NB4 (cell line): ENCODE data around the gene HMCES.

Source experiments
- MYC ChIP-seq: IDR thresholded peaks from 2 replicates; pipeline ENCODE4 v1.6.1; 2011; ENCODE audit warnings: low read depth, low read length
- POLR2A ChIP-seq: IDR thresholded peaks from 2 replicates; pipeline ENCODE4 v1.6.1; 2011; ENCODE audit warnings: mild to moderate bottlenecking; ENCODE audit not compliant: insufficient read length; ENCODE audit errors: extremely low read depth
- TF ChIP-seq, protein P1 (sequence below): IDR thresholded peaks from 2 replicates; pipeline ENCODE4 v1.6.1; 2011; ENCODE audit warnings: low read depth, low read length
- TF ChIP-seq, protein P2 (sequence below): IDR thresholded peaks from one replicate; pipeline ENCODE4 v1.5.1; 2012; ENCODE audit warnings: low read depth, low read length

DNA sequence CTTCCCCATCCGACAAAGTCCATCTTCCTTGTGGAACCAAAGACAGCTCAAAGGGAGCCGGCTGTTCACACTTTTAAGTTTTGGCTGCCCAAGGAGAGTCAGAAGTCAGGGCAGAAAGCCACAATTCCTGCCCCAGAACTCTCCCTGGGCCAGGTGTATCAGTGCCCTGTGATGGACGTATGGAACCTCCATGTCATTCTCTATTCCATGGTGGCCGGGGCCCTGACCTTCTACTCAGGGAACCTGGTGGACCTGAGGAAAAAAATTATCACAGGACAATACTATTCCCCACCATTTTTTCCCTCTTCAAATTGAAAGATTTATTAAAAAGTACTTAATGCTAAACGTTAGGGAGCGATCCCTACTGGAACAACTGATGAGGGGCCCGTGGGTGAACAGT lies 66.6 kb downstream of the HMCES start:
- TF ChIP-seq, protein P1, sequence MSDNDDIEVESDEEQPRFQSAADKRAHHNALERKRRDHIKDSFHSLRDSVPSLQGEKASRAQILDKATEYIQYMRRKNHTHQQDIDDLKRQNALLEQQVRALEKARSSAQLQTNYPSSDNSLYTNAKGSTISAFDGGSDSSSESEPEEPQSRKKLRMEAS, result no peak
- TF ChIP-seq, protein P2, sequence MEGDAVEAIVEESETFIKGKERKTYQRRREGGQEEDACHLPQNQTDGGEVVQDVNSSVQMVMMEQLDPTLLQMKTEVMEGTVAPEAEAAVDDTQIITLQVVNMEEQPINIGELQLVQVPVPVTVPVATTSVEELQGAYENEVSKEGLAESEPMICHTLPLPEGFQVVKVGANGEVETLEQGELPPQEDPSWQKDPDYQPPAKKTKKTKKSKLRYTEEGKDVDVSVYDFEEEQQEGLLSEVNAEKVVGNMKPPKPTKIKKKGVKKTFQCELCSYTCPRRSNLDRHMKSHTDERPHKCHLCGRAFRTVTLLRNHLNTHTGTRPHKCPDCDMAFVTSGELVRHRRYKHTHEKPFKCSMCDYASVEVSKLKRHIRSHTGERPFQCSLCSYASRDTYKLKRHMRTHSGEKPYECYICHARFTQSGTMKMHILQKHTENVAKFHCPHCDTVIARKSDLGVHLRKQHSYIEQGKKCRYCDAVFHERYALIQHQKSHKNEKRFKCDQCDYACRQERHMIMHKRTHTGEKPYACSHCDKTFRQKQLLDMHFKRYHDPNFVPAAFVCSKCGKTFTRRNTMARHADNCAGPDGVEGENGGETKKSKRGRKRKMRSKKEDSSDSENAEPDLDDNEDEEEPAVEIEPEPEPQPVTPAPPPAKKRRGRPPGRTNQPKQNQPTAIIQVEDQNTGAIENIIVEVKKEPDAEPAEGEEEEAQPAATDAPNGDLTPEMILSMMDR, result no peak
- TF ChIP-seq POLR2A (no peak), MYC (no peak)
